Astrocyte (in vitro differentiated cells and primary cell): ENCODE results near the gene UGDH. TPM values are rescaled to one million over a fixed set of nuclear protein-coding genes. Genes with fewer than 3 reads are reported as not detected.
A peak's percentile ranks its signal among the peaks of the same experiment; 100 is the strongest.

Experiments
- DNase-seq: peaks from one replicate; pipeline ENCODE4 v3.0.0-alpha.2; 2010; ENCODE audit warnings: low read depth
- FAIRE-seq: peaks from 2 replicates; lab custom pipeline; 2011; peaks lifted over from hg19 to GRCh38; lab: Jason Lieb, UNC
- H2AFZ ChIP-seq: 2 replicates; pipeline ENCODE4 v1.6.0; 2012; ENCODE audit warnings: low read depth, low read length, inconsistent platforms
- H3K27ac ChIP-seq: 2 replicates; pipeline ENCODE4 v1.5.1; 2011; ENCODE audit warnings: low read depth, low read length, inconsistent platforms
- H3K27me3 ChIP-seq: 2 replicates; pipeline ENCODE4 v1.6.0; 2011; ENCODE audit warnings: low read length, inconsistent platforms; ENCODE audit not compliant: insufficient read depth
- H3K36me3 ChIP-seq: 2 replicates; pipeline ENCODE4 v1.5.1; 2011; ENCODE audit warnings: low read length, inconsistent platforms; ENCODE audit not compliant: insufficient read depth
- H3K4me1 ChIP-seq: 2 replicates; pipeline ENCODE4 v1.5.1; 2011; ENCODE audit warnings: low read length, inconsistent platforms; ENCODE audit not compliant: insufficient read depth
- H3K4me2 ChIP-seq: 2 replicates; pipeline ENCODE4 v1.6.0; 2012; ENCODE audit warnings: low read length, inconsistent platforms
- H3K4me3 ChIP-seq: 2 replicates; pipeline ENCODE4 v1.5.1; 2011; ENCODE audit warnings: low read depth, mild to moderate bottlenecking, low read length, inconsistent platforms; ENCODE audit not compliant: insufficient read depth
- H3K79me2 ChIP-seq: 2 replicates; pipeline ENCODE4 v1.6.0; 2012; ENCODE audit warnings: mild to moderate bottlenecking, low read length, inconsistent platforms; ENCODE audit not compliant: insufficient read depth
- H3K9ac ChIP-seq: 2 replicates; pipeline ENCODE4 v1.6.0; 2012; ENCODE audit warnings: mild to moderate bottlenecking, low read length, inconsistent platforms
- H3K9me3 ChIP-seq: 2 replicates; pipeline ENCODE4 v1.5.1; 2012; ENCODE audit warnings: low read depth, mild to moderate bottlenecking, low read length, inconsistent platforms; ENCODE audit not compliant: insufficient read depth
- H4K20me1 ChIP-seq: 2 replicates; pipeline ENCODE4 v1.6.0; 2012; ENCODE audit warnings: low read length, inconsistent platforms; ENCODE audit not compliant: insufficient read depth
- H3K27ac Mint-ChIP-seq: one replicate; pipeline ENCODE4 v1.8.0; 2021; ENCODE audit warnings: mild to moderate bottlenecking, mixed read lengths; ENCODE audit not compliant: unreplicated experiment
- H3K27me3 Mint-ChIP-seq: one replicate; pipeline ENCODE4 v1.8.0; 2021; ENCODE audit warnings: low read depth, mixed read lengths; ENCODE audit not compliant: unreplicated experiment
- H3K36me3 Mint-ChIP-seq: one replicate; pipeline ENCODE4 v1.8.0; 2021; ENCODE audit warnings: low read depth, mixed read lengths; ENCODE audit not compliant: unreplicated experiment
- H3K4me1 Mint-ChIP-seq: one replicate; pipeline ENCODE4 v1.8.0; 2021; ENCODE audit warnings: low read depth, mixed read lengths; ENCODE audit not compliant: unreplicated experiment
- H3K4me3 Mint-ChIP-seq: one replicate; pipeline ENCODE4 v1.8.0; 2021; ENCODE audit warnings: mild to moderate bottlenecking, moderate library complexity, mixed read lengths; ENCODE audit not compliant: unreplicated experiment
- H3K9me3 Mint-ChIP-seq: one replicate; pipeline ENCODE4 v1.8.0; 2021; ENCODE audit warnings: mild to moderate bottlenecking, mixed read lengths; ENCODE audit not compliant: unreplicated experiment
- CTCF ChIP-seq: IDR thresholded peaks from 2 replicates; pipeline ENCODE4 v1.5.1; 2011; ENCODE audit warnings: low read depth, mild to moderate bottlenecking, inconsistent platforms, low read length, moderate library complexity; ENCODE audit not compliant: insufficient read depth
- EZH2 ChIP-seq: IDR thresholded peaks from 2 replicates; pipeline ENCODE4 v1.6.1; 2012; ENCODE audit warnings: mild to moderate bottlenecking, low read length, inconsistent platforms; ENCODE audit not compliant: insufficient read depth
- total RNA-seq: library from RNA; stranded (reverse); gene quantifications from 2 replicates; pipeline ENCODE4 v1.2.1, GENCODE V29; 2021

Gene UGDH
- total RNA-seq, 1 donor from 2014 or later, result 114 TPM

DNA sequence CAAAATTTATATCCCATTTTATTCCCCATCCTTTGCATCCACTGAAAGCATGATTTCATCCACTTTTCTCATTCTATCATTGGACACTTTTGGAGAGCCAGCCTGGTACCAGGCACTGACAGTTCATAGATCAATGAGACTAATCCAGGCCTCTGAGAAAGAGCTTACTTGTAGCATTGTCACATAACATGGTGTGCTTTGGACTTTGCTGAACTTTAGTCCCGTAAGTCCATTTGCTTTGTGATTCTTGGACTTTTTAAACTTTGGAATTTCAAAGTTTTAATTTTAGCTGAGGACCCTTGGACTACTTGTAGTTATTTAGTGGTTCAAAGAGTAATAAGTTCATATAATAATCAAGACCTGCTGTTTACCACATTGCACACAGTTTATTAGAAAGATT lies 56.8 kb downstream of the UGDH start:
- no peak overlapping the region for H3K9ac ChIP-seq
- H3K79me2 ChIP-seq, result no peaks in the 10 kb centered on the region
- no peaks in the 10 kb centered on the region for H3K27me3 ChIP-seq
- Mint-ChIP-seq H3K27me3 (no peaks in the 10 kb centered on the region), H3K36me3 (no peaks in the 10 kb centered on the region), H3K27ac (no peak overlapping the region), H3K9me3 (no peaks in the 10 kb centered on the region), H3K4me3 (no peak overlapping the region), H3K4me1 (peaks cover 2% of the 10 kb centered on the region)
- peaks cover 7% of the 10 kb centered on the region for H3K36me3 ChIP-seq
- H3K4me2 ChIP-seq, result no peak overlapping the region
- H3K27ac ChIP-seq, result no peak overlapping the region
- DNase-seq, result no peak
- no peak for TF ChIP-seq EZH2
- H4K20me1 ChIP-seq, result no peaks in the 10 kb centered on the region
- H2AFZ ChIP-seq, result no peak overlapping the region
- H3K4me1 ChIP-seq, result peaks cover under 1% of the 10 kb centered on the region
- no peaks in the 10 kb centered on the region for H3K9me3 ChIP-seq
- no peak for FAIRE-seq
- no peak overlapping the region for H3K4me3 ChIP-seq

DNA sequence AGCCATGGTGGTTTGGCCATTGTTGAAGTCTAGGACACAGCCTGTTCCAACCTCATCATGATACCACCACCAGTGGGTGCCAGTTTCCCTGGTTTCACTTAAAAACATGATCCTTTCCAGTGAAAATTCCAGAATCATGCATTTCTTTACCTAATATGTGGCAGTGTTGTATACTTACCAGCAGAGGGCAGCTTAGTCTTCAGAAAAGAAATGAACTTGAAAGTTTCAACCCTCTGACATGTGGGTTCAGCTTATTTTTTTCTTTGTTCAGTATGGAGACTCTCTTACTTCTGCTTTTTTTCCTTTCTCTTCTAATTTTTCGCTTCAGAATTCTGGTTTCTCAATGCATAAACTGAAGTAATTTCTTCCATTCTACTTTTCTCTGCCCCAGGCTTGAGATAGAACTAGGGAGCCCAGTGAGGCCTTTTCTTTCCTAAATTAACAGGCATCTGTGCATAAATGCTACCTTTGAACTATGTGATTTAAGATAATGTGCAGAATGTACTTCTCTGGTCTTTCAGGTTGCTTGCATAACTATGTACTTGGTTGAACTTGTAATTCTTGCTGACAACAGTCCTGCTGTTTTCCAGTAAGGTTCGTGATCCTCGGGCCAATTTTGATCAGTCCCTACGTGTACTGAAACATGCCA lies 57.7 kb downstream of the UGDH start:
- Histone ChIP-seq H3K9me3 (no peaks in the 10 kb centered on the region), H3K4me3 (no peak overlapping the region), H4K20me1 (no peaks in the 10 kb centered on the region), H3K27me3 (no peaks in the 10 kb centered on the region), H3K27ac (no peak overlapping the region), H3K79me2 (no peaks in the 10 kb centered on the region), H3K4me1 (peaks cover 6% of the 10 kb centered on the region), H3K36me3 (peaks cover 7% of the 10 kb centered on the region), H2AFZ (peak overlapping the region; percentile 25), H3K4me2 (no peak overlapping the region), H3K9ac (peak overlapping the region; percentile 36)
- no peak for TF ChIP-seq EZH2
- peak; percentile 99 for TF ChIP-seq CTCF
- H3K27me3 Mint-ChIP-seq, result no peaks in the 10 kb centered on the region
- peak; percentile 96 for FAIRE-seq
- peaks cover 2% of the 10 kb centered on the region for H3K4me1 Mint-ChIP-seq
- no peaks in the 10 kb centered on the region for H3K36me3 Mint-ChIP-seq
- H3K27ac Mint-ChIP-seq, result peak overlapping the region; percentile 20
- H3K4me3 Mint-ChIP-seq, result no peak overlapping the region
- peak; percentile 78 for DNase-seq
- H3K9me3 Mint-ChIP-seq, result no peaks in the 10 kb centered on the region

DNA sequence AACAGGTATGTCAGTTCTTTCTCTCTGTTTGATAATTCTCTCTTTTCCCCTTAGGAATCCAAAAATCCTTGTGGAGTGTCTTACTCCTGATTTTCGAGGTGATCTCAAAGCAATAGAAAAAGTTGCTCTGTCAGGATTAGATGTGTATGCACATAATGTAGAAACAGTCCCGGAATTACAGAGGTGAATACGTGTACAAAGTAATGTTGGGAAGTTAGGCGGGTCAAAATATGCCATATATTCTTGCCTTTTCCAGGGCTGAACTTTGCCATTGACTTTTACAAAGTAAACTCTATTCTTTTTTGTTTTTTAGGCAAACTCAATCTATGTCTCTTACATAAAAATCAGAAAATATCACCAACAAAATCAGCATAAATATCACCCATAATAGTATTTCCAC lies 59.8 kb downstream of the UGDH start:
- Mint-ChIP-seq H3K9me3 (no peaks in the 10 kb centered on the region), H3K4me1 (peaks cover 2% of the 10 kb centered on the region), H3K4me3 (no peak overlapping the region), H3K36me3 (no peaks in the 10 kb centered on the region), H3K27ac (no peak overlapping the region), H3K27me3 (no peaks in the 10 kb centered on the region)
- no peak for DNase-seq
- Histone ChIP-seq H3K4me1 (peaks cover 6% of the 10 kb centered on the region), H3K36me3 (peaks cover 7% of the 10 kb centered on the region), H2AFZ (no peak overlapping the region), H3K27me3 (no peaks in the 10 kb centered on the region), H4K20me1 (no peaks in the 10 kb centered on the region), H3K9me3 (no peaks in the 10 kb centered on the region), H3K79me2 (no peaks in the 10 kb centered on the region), H3K9ac (no peak overlapping the region), H3K27ac (no peak overlapping the region), H3K4me3 (no peak overlapping the region), H3K4me2 (no peak overlapping the region)
- FAIRE-seq, result no peak
- TF ChIP-seq EZH2, result no peak
- no peak for TF ChIP-seq CTCF
